Panc1 (cell line): Measurements from ENCODE around the gene NSMCE1.
"Not testable (repeated sequence)": the region's sequence is repeated elsewhere in the genome, so short reads cannot be mapped to it uniquely, and the experiment has no call there.

Source experiments
- POLR2AphosphoS5 ChIP-seq: IDR thresholded peaks from 2 replicates; pipeline ENCODE4 v1.6.1; 2012; ENCODE audit warnings: mild to moderate bottlenecking, low read depth, low read length, moderate library complexity
- TCF7L2 ChIP-seq: IDR thresholded peaks from 2 replicates; pipeline ENCODE4 v1.6.1; 2011; ENCODE audit warnings: mild to moderate bottlenecking, low read depth, low read length, inconsistent platforms
- TF ChIP-seq, protein P1 (sequence below): fragments of 450-650 bp; IDR thresholded peaks from 2 replicates; pipeline ENCODE4 v1.5.1; 2017; ENCODE audit warnings: mild to moderate bottlenecking

DNA sequence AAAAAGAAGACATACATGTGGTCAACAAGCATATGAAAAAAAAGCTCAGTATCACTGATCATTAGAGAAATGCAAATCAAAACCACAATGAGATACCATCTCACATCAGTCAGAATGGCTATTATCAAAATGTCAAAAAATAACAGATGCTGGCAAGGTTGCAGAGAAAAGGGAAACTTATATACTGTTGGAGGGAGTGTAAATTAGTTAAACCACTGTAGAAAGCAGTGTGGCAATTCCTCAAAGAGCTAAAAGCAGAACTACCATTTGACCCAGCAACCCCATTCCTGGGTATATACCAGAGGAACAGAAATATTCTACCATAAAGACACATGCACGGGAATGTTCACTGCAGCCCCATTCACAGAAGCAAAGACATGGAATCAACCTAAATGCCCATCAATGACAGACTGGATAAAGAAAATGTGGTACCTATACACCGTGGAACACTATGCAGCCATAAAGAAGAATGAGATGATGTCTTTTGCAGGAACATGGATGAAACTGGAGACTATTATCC, 5.6 kb downstream of the NSMCE1 start:
- TF ChIP-seq, protein P1, sequence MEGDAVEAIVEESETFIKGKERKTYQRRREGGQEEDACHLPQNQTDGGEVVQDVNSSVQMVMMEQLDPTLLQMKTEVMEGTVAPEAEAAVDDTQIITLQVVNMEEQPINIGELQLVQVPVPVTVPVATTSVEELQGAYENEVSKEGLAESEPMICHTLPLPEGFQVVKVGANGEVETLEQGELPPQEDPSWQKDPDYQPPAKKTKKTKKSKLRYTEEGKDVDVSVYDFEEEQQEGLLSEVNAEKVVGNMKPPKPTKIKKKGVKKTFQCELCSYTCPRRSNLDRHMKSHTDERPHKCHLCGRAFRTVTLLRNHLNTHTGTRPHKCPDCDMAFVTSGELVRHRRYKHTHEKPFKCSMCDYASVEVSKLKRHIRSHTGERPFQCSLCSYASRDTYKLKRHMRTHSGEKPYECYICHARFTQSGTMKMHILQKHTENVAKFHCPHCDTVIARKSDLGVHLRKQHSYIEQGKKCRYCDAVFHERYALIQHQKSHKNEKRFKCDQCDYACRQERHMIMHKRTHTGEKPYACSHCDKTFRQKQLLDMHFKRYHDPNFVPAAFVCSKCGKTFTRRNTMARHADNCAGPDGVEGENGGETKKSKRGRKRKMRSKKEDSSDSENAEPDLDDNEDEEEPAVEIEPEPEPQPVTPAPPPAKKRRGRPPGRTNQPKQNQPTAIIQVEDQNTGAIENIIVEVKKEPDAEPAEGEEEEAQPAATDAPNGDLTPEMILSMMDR = not testable (repeated sequence)
- not testable (repeated sequence) for TF ChIP-seq POLR2AphosphoS5, TCF7L2
